GM10266 (cell line): ENCODE data around the gene SPECC1L.

Experiments
- DNase-seq: peaks from one replicate; pipeline ENCODE4 v3.0.0; 2012; ENCODE audit errors: extremely low spot score
- TF ChIP-seq, protein P1 (sequence below): IDR thresholded peaks from 2 replicates; pipeline ENCODE4 v1.5.1; 2012; ENCODE audit warnings: mild to moderate bottlenecking, low read depth; ENCODE audit not compliant: control insufficient read depth, insufficient read depth; ENCODE audit errors: missing control alignments

The SPECC1L gene

GRCh38 chr22:24406322-24407277 is 136.0 kb downstream of the SPECC1L start:
- DNase-seq: no peak
- TF ChIP-seq, protein P1, sequence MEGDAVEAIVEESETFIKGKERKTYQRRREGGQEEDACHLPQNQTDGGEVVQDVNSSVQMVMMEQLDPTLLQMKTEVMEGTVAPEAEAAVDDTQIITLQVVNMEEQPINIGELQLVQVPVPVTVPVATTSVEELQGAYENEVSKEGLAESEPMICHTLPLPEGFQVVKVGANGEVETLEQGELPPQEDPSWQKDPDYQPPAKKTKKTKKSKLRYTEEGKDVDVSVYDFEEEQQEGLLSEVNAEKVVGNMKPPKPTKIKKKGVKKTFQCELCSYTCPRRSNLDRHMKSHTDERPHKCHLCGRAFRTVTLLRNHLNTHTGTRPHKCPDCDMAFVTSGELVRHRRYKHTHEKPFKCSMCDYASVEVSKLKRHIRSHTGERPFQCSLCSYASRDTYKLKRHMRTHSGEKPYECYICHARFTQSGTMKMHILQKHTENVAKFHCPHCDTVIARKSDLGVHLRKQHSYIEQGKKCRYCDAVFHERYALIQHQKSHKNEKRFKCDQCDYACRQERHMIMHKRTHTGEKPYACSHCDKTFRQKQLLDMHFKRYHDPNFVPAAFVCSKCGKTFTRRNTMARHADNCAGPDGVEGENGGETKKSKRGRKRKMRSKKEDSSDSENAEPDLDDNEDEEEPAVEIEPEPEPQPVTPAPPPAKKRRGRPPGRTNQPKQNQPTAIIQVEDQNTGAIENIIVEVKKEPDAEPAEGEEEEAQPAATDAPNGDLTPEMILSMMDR: no peak

DNA sequence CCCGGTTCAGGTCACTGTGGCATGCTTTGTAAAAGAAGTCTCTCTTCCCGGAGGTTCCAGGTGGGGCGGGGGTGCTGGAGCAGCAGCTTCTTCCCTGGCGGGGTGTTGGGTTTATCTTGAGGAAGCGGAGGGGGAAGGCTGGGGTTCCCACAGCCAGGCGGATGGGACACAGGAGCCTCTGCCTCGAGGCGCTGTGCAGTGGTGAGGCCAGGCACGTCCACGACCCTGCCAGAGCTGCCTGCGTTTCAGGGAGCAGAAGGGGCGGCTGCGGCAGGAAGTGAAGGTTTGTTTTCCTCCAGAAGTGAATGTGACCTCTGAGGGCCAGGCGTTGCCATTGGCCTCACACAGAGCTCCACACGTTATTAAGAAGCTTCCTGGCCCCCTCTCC is 136.6 kb downstream of the SPECC1L start:
- TF ChIP-seq, protein P1: no peak
- DNase-seq: no peak

DNA sequence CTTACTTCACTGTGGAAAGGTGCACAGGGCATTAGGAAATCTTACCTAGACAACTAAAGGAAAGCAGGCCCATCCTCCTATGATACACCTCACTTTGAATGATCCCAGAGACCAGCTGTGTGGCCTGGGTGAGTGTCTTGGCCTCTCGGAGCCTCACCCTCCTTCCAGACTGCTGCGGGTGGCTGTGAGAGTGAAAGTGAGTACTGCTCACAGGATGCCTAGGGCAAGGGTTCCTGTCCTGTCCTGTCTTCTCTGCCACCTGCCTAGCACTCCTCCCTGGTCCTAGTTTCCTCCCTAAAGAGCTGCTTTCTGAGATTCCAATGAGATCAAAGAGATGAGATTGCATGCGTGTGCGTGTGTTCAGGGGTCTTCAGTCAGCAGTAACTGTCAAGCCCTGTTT is 137.3 kb downstream of the SPECC1L start:
- no peak for DNase-seq
- TF ChIP-seq, protein P1: no peak

GRCh38 chr22:24408630-24409029 is 138.0 kb downstream of the SPECC1L start:
- DNase-seq: no peak
- TF ChIP-seq, protein P1: no peak

- DNase-seq: no peak
- TF ChIP-seq, protein P1: no peak
Measured at GRCh38 chr22:24409707-24410106, 139.1 kb downstream of the SPECC1L start.

- TF ChIP-seq, protein P1: no peak
- DNase-seq: no peak
Measured at GRCh38 chr22:24410110-24410856, 139.7 kb downstream of the SPECC1L start.
